Measurements from ENCODE around the gene PLEKHA1.

PLEKHA1 gene

DNA sequence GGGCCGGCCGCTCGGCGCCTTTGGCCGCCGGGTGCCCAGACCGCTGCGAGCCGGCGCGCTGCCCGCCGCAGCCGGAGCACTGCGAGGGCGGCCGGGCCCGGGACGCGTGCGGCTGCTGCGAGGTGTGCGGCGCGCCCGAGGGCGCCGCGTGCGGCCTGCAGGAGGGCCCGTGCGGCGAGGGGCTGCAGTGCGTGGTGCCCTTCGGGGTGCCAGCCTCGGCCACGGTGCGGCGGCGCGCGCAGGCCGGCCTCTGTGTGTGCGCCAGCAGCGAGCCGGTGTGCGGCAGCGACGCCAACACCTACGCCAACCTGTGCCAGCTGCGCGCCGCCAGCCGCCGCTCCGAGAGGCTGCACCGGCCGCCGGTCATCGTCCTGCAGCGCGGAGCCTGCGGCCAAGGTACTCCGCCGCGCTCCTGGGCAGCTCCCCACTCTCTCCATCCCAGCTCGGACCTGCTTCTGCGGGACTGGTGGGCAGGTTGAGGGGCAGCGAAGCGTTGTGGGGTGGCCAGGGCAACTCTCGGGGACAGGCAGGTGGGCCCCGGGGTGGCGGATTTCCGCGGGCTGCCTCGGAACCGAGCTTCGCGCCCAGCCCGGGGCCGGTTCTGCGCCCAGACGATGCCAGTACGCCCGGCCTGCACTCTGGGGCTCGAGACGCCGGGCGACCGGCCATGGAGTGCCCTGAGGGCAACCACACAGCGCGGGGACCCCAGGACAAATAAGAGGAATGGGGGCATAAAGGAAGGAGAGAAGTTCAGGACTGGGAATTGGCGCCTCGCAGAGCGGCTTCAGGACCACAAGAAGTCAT lies 87.4 kb downstream of the PLEKHA1 start:
- DNase-seq (ENCODE audit: low spot score), result no peak

DNA sequence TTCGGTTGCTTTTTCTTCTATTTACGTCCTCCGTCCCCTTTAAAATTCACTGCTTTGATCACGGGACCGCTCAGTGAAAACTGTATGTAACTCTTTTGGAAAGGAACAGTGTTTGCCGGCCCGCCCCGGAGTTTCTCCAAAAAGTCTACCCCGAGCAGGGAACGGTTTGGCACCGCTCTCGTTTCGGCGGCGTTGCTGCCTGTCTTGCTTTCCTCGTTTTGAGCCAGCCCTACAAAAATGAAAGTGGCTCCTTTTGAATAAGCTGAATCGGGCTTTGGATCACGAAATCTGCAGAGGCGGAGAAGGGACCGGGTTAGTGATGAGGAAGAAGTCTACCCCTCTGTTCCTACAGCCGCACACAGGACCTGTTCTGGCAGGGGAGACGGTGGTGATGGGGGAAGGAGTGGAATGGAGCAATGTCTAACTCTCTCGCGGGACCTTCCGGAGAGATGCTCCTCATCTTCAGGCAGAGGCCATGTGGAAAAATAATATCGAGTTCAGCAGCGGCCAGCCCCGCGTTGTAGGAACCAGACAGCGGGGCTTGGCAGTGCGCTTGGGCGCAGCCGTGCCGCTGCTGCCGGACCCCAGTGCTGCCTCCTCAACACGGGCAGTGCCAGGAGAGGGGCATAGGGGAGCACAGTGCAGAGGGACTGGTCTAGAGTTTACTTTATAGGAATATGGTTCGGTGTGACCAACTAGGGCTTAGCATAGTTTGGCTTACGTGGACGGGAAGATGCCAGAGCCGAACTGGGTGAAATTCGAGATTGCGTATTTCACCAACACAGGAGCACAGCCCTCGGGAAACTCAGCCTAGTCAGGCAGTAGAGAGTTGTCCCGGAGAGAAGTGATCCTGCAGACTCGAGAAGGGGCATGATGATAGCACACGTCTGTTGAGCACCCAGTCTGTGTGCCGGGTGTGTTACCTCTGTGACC lies 88.3 kb downstream of the PLEKHA1 start:
- peak; percentile 82 for DNase-seq (ENCODE audit: low spot score)

DNA sequence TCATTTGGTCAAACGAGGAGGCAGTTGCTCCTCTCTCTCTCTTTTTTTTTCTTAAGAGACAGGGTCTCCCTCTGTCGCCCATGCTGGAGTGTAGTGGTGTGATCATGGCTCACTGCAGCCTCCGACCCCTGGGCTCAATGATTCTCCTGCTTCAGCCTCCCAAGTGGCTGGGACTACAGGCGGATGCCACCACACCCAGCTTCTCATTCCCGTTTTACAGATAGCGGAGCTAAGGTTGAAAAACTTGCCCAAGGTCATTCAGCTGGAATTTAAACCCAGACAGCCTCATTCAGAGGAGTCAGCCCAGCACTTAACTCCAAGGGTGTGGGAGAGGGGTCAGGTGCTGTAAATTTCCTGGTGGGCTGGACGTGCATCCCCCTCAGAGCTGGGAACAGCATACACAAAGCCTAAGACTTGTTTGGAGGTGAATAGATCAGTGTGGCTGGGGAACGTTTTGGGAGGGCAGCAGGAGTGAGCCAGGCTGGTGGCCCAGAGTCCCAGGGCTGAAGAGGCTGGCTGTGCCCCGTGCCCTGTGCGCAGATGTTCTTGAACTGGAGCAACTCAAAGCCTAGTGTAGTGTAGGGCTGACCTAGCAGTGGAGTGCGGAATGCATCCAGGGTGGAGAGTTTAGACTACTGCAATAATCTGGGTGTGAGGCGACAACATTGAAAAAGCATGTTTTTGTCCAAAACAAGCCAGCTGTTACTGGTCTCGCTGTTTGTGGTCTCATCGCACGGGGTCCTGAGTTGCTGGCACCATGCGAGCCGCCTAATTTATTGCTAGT lies 89.2 kb downstream of the PLEKHA1 start:
- DNase-seq (ENCODE audit: low spot score), result peak; percentile 58

DNA sequence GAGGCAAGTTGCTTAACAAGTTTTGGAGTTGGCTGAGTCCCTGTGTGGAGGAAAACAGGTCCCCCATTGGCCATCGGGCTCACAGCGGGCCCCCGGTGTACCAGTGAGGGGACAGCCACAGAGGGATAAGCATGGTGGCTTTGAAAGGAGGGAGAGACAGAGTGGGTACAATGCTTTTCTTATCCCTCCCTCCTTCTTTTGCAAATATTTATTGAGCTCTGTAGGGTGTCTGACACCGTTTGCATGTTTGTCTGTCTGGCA lies 89.7 kb downstream of the PLEKHA1 start:
- DNase-seq (ENCODE audit: low spot score), result no peak

DNA sequence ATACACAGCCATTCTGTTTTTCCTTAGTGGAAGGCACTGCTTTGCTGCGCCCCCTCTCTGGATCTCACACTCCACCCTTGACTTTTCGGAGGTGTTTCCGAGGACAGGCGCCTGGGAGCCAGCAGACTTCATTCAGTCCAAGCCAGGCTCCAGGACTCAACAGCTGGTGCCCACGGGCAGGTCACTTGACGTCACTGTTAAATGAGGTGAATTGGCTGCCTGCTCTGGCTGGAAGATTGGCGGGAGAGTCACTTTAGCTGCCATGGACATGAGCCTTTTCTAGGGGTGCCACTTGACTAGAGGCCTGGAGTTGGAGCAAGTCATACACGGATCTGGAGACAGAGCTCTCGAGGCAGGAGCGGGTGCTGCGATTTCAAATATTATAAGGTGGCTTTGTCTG lies 90.1 kb downstream of the PLEKHA1 start:
- DNase-seq (ENCODE audit: low spot score), result peak; percentile 55

DNA sequence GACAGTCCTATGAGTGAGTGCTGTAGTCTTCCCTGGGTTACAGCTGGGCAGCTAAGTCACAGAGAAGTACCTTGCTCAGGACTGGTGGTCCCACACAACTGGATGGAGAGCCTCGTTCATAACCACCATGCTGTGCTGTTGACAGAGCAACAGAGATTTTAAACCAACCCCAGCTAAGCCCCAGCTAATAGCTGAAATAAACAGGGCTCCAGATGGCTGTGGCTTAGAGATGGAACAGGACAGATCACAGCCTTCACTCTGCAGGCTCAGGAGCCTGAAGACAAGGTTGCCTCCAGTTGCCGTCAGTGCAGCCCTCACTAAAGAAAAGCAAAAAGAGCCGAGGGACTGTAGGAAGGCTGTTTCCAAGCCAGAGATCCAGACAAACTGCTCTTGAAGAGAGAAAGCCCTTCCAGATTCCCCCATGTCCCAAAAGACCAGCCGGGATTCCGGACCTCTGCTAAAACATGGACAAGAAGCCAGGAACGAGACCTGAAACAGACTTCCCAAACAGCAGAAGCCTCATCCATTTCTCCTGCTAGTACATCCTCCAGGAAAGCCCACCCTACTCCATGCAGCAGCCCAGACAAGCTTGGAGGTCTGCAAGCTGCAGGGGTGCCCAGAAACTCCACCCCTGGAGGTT lies 91.0 kb downstream of the PLEKHA1 start:
- DNase-seq (ENCODE audit: low spot score), result peak; percentile 40

GRCh38 chr10:122466951-122467381 lies 92.5 kb downstream of the PLEKHA1 start:
- DNase-seq (ENCODE audit: low spot score), result peak; percentile 64

DNA sequence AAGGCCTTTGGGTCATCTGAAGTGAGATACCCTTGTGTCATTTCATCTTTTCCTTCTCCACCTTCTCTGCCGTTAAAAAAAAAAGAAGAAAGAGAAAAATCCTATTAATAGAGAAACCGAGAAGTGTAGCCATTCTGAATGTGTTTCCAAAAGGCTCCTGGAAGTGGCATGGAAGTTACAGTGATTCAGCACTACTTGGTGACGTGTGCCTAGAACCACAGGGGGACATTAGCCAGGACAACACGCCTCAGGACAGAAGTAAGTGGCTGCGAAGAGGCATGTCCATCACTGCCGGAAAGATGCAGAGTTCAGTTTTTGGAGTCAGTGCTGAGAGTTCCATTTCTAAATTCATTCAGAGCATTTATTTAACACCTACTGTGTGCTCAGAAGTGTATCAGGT lies 93.2 kb downstream of the PLEKHA1 start:
- DNase-seq (ENCODE audit: low spot score), result no peak

DNA sequence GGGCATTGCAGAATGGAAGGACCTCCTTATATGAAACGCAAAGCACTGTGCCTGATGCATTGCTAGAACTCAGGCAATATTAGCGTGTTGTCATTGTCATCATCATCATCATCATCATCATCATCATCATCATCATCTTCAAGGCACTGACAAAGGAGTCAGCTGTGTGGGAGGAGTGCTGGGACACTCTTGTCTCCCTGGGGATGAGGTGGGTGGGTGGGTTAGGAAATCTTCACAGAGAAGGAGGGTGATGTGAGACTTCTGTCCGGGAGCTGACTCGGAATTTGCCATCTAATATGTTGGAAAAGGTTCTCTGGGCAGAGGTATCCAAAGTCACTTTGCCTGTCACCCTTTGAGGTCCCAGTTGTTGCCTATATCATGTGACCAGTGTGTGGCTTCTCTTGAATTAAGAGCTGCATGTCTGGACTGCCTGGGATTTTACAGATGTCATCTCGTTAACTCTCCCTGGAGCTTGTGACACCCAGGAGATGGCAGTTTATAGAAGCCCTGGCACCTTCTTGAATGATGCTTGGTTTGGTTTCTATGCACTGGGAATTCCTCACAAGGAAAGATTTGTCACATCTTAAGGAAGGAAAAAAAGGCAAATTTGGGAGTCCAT lies 93.9 kb downstream of the PLEKHA1 start:
- peak; percentile 55 for DNase-seq (ENCODE audit: low spot score)

GRCh38 chr10:122468926-122469781 lies 94.6 kb downstream of the PLEKHA1 start:
- DNase-seq (ENCODE audit: low spot score), result peak; percentile 17

- no peak for DNase-seq (ENCODE audit: low spot score)
Measured at GRCh38 chr10:122469848-122470247, 95.3 kb downstream of the PLEKHA1 start.

DNA sequence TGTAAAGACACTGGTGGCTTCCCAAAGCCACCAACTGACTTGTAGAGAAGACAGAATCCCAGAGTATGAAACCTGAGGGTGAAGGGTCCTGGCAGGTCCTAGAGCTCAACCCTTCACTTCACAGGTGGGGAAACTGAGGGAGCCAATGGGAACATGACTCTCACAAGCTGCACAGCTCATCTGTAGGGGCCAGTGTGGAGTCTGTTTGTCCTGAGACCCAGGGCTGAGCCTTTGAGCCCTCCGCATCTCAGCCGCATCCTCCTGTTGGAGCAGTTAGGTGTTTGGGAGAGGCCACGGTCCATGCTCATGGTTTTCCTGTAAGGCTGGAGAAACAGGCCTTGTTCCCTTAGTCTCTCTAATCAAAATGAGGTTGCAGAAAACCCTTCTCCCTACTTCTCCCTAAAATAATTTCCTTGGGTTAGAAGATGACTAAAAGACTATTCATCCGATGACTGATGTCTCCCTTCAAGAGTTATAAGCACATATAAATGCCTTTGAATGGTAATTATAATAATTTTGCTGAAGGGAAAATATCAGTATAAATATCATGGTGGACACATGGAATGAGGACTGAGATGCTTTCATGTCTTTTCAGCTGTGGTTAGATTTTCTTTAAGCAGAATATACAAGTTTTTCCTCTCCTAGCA lies 97.1 kb downstream of the PLEKHA1 start:
- peak; percentile 31 for DNase-seq (ENCODE audit: low spot score)

DNA sequence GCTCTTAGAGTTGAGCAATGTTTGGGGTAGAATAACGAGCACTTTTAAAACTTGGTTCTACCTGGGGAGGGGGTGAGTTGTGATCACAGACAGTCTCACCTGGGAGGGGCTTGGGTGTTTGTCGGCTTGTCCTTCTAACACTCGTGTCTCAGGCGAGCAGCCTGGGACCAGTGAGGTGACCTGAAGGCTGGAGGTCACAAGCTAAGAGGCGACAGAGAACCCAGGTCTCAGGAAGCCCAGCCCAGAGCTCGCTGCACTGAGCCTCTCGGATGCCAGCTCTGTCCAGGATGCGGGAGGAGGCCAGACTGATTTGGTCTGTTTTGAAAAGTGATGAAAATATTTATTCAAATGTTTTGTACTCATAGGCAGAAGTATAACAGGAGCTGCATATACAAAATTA lies 98.6 kb downstream of the PLEKHA1 start:
- no peak for DNase-seq (ENCODE audit: low spot score)

DNA sequence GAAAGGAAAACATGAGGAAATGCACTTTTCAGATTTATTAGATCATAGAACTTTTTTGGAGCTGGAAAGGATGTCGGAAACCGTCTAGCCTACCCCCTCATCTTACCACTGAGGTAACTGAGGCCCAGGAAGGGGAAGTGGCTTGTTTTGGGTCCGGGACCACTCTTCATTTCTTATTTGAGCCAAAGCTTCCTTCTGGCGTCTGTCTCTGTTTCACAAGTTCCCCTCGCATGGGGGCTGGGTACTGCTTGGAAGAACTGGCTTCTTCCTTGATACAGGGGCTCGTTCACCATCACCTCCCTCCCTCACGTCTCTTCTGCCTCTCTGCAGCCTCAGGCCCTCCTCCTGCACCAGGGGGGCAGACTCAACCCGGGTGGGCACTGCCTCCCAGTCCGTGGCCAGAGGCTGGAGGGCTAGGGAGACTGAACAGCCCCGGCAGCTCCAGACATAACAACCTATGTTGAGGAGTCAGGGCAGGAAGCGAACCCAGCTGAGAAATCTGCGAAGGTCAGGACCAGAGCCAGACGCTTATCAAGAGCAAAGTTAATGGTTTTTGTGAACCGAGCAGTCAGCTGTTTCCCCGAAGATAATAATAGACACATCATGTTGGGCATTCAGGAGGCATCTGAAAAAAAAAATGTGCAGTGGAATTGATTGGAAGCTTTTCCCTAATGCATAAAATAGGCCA lies 99.8 kb downstream of the PLEKHA1 start:
- DNase-seq (ENCODE audit: low spot score), result peak; percentile 61

DNA sequence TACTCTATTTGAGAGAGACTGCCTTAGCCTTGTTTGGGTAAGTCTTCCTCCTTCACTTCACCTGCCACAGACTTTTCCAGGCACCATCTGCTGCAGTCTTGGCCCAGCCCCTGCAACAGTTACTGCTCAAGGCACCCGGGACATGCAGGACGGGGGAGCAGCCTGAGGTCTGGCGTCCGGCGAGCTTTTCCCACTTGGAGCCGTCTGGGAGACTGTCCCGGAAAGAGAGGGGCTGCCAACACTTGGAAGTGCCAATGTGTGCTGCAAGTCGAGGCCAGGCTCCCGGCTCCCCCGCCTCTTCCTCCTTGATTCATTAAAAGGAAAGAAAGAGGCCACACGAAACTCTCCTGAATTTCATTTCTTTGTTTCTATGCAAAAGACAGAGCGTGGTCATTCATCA lies 100.6 kb downstream of the PLEKHA1 start:
- peak; percentile 80 for DNase-seq (ENCODE audit: low spot score)

DNA sequence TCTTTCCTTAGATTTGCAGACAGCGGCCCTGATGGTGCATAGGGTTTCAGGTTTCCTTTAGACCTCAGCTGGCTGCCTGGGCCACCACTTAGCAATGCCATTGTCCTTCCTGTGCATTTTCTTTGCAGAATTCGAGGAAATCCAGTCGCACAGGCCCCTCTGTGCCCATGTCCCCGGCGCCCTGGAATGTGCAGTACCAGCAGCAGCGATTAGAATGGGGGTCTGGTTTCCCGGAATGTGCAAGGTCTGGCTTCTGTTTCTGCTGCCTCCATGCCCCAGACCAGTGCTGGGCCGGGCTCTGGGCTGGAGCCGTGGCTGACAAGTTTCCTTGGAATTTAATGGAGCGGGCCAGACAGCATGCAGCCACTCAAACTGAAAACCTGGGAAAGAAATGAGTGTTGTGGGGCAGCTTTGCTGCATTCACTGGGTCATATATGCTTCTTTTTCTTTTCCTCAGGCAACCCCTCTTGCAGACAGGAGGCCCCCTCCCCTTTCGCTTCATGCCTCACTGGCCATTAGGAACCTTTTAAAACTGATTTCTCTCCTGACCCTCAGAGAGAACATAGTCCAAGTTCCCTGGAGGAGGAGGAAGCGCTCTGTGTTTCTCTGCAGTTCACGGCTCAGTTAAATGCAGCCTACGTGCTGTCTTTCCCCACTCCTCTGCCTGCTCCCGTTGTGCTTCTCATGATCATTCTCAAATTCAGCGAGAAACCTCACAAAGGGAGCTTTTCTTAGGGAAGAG lies 101.3 kb downstream of the PLEKHA1 start:
- no peak for DNase-seq (ENCODE audit: low spot score)

GRCh38 chr10:122476333-122476695 lies 101.8 kb downstream of the PLEKHA1 start:
- no peak for DNase-seq (ENCODE audit: low spot score)

DNA sequence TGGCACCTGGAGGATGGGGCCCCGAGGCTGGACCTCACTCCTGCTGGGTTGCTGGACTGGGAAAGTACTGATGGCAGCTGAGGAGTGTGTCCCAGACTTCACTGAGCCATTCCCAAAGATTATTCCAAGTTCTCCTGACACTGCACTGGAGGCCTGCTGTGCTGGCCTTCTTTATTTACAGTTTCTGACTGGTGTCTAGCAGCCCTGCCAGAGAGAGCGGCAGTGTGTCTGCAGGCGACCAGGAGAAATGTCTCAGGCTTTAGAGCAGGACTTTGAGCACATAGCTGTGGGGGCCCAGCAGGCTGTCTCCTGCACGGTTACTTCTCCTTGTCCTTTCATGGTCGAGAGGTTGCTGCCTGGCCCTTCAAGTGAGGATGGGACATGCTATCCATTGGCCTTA lies 102.9 kb downstream of the PLEKHA1 start:
- DNase-seq (ENCODE audit: low spot score), result no peak

GRCh38 chr10:122478971-122479370 lies 104.5 kb downstream of the PLEKHA1 start:
- DNase-seq (ENCODE audit: low spot score), result no peak
